NCI-H82 treated with DMSO at 0.1 percent for 48 hours (cell line): Measurements from ENCODE around the gene ZDHHC19.
"Not testable (repeated sequence)": the region's sequence is repeated elsewhere in the genome, so short reads cannot be mapped to it uniquely, and the experiment has no call there.

Source experiments
- DNase-seq: peaks from one replicate; lab custom pipeline; 2025; ENCODE audit not compliant: unreplicated experiment; lab: John Stamatoyannopoulos, UW

The ZDHHC19 gene

DNA sequence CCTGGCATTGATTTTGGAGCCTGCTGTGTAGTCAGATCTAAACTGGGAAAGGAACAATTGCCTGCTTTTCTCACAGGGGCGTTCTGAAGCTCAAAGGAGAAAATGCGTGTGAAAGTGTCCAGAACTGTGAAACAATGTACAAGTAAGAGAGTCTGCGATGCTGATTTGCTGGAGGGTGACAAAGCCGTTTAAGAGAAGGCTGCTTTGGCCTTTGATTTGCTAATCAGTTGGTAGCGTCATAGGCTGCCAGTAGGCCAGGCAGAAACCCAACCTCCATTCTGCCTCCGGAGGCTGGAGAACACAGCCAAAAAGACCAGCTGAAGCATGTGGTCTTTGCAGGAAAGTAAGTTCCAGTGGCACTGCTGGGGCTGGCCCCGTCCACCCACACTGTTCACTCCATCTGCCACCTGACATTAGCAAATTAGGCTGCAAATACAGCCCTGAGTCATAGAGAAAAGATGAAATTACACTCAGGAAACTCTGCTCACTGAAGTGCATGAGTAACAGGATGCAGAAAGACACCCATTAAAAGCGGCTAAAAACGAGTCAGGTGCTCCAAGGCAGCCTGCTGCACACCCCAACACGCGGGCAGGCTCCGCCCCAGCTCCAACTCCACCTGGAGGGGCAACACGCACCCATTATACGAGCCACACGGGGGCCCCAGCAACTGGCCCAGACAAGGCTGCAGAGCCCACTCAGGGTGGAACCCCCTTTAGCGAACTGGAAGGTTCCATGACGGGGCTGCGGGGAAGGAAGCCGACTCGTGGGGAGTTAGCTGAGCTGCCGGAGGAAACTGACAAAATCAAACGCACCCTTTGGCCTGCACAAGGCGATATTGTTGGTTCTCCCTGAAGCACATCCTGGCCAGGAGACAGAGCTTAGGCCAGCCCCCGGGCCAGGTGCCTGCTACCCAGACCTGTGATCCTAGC lies 31.6 kb downstream of the ZDHHC19 start:
- no peak for DNase-seq

DNA sequence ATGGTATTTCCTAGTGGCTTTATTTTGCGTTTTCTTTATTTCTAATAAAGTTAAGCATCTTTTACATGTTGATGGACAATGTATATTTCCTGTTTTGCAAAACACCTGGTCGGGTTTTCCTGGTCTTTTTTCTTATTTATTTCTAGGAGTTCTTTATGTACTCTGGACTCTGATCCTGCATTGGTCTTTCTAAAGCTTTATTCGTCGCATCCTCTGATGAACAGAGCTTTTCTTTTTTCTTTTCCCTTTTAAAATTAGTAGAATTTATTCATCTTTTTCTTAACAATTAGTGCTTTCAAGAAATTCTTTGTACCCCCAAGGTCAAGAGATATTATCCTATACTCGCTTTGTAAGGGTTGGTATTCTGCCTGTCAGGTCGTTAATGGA lies 32.2 kb downstream of the ZDHHC19 start:
- DNase-seq: no peak

DNA sequence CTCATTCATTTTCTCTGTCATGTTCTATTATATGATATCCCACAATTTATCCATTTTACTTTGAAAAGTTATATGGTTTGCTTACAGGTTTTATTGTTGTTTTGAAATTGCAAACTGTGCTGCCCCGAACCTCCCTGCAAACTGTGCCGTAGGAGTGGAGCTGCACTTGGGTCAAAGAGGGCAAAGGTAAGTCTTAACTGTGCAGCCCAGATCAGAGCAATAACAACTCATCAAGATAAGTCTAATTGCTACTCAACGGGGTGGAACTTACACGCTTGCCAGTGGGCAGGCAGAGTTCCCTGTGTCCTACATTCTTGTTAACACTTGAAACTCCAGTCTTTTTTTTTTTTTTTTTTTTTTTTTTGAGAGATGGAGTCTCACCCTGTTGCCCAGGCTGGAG lies 33.2 kb downstream of the ZDHHC19 start:
- no peak for DNase-seq

DNA sequence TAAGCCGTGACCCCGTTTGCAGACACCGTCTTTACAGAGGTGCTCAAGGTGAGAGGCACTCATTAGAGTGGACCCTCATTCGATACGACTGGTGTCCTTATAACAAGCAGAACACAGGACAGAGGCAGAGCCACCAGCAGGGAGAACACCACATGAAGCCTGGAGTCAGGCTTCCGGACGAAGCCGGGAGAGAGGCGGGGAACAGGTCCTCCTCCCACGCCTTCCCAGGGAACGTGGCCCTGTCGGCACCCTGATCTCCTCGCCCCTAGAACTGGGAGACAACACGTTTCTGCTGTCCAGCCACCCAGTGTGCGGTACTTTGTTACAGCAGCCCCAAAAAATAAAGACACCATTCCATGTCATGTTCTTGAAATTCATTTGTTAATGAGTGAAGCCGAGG lies 33.6 kb downstream of the ZDHHC19 start:
- no peak for DNase-seq

DNA sequence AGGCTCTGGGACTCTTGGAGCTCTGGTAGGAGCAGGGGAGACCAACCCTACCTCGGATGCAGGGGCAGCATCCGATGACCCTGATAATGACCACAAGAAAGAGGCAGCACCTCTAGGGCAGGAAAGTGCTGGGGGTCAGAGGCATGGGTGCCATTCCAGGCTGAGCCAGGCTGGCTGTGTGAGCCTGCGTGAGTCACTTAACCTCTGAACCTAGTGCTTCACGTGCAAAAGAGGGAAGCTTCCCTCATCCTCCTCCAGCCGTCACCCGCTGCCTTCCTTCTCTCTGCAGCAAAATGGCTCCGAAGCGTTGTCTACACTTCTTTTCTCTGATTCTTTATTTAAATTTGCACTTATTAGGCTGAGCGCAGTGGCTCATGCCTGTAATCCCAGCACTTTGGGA lies 35.5 kb downstream of the ZDHHC19 start:
- DNase-seq: no peak

DNA sequence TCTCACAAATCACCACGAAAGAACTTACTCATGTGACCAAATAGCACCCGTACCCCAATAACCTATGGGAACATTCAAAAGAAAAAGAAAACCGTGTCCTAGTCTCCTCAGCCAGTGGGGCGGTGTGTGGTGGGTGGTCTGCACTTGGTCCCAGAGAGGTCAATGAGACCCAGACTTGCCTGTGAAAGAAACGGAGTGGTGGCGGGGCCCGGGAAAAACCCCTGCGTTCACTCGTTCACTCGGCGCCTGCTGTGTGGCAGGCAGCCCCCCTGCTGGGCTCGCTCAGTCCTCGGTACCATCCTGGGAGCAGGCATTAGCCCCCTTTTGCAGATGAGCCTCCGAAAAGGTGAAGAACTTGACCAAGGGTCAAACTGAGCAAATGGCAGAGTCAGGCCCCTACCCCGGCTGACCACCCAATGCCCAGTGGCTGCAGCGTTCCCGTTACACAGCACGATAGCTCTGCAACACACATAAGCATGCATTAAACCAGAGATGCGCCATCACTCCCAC lies 36.0 kb downstream of the ZDHHC19 start:
- no peak for DNase-seq

DNA sequence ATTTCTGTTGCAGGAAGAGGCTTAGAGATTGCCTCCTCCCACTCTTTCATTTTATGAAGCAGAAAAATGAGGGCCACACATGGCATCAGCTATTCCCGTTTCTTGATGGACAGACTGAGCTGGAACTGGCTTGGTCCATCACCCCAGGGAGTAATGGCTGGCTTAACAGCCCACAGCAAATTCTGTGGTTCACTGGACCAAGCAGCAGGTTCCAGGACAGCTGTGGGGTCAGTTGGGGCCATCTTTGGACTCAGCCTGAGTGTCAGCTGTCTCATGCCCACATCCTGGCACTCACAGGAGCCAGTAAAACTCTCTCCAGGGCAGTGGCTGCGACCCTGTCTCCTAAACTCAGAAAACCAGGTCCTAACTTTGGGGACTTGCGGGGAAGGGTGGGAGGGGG lies 36.5 kb downstream of the ZDHHC19 start:
- DNase-seq: no peak

DNA sequence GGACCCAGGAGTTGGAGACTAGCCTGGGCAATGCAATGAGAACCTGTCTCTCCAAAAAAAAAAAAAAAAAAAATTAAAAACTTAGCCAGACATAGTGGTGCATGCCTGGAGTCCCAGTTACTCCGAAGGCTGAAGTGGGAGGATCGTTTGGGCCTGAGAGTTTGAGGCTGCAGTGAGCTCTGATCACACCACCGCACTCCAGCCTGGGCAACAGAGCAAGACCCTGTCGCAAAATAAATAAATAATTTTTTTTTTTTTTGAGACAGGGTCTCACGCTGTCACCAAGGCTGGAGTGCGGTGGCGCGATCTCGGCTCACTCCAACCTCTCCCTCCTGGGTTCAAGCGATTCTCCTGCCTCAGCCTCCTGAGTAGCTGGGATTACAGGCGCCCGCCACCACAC lies 40.9 kb downstream of the ZDHHC19 start:
- not testable (repeated sequence) for DNase-seq

DNA sequence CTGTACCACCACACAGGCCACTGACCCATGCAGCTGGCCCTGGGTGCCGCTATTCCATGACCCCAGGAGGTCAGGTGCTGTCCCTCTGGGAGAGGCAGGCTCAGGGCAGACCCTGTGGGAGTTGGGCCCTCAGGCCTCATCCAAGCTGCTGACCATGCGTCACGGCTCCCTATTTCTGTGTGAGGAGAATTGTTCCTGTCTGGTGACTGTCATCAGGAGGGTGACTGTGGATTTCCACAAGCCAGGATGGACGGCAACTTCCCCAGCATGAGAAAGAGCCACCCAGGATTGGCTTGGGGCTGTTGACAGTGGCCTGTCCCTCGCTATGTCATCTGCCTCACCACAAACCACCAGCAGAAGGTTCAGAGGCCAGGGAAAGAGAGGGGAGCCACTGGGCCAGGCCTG lies 41.4 kb downstream of the ZDHHC19 start:
- no peak for DNase-seq

DNA sequence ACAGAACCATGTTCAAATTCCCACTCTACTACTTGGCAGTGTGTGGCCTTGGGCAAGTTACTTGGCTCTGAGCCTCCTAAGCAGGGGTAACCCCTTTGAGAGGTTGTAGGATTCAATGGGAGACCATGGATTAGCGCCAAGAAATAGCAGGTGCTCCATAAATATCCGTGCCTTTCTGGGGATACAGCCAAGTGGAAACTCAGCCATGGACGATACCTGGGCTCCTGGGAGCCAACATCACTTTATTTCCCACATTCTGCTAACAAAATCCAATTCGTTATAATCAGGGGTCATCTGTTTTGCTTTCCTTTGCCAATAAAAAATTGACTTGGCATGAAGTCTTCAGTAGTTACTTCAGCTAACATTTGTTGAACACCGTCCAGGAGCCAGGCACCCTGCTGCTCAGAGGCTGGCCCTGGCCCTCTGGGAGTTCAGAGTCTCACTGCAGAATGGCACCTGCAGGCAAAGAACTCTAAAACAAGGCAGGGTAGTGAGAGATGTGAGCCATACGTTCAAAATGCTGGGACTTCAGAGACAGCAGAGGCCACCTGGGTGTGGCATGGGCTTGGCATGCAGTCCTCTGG lies 42.3 kb downstream of the ZDHHC19 start:
- DNase-seq: no peak

DNA sequence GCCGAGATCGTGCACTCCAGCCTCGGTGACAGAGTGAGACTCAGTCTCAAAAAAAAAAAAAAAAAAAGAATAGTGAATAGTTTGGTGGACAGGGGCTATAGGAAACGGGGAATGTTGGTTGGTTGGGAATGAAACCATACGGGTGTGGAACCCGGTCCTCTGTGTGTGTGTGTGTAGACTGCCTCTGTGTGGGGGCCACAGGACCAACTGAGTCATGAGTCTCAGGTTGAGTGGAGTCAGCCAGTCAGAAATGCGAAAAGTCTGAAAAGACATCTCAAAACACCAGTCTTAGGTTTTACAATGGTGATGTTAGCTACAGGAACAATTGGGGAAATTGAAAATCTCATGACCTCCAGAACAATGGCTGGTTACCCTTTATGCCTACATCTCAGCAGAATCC lies 44.5 kb downstream of the ZDHHC19 start:
- no peak for DNase-seq

DNA sequence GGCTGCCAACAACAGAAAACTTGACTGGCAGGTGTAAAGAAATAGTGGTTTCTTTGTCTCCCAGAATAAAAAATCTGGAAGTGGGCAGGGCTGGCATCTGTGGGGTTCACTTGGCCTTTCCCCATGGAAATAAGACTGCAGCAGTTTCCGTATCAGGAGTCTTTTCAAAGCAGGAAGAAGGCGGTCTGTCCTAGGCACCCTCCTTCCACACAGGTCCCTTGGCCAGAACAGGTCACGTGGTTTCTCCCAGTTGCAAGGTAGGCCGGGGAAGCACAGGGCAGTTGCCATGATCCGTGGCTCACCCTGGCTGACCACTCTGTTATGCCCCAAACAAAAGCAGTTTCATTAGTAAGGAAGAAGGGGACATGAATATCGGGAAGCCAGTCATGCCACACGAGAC lies 45.4 kb downstream of the ZDHHC19 start:
- no peak for DNase-seq

DNA sequence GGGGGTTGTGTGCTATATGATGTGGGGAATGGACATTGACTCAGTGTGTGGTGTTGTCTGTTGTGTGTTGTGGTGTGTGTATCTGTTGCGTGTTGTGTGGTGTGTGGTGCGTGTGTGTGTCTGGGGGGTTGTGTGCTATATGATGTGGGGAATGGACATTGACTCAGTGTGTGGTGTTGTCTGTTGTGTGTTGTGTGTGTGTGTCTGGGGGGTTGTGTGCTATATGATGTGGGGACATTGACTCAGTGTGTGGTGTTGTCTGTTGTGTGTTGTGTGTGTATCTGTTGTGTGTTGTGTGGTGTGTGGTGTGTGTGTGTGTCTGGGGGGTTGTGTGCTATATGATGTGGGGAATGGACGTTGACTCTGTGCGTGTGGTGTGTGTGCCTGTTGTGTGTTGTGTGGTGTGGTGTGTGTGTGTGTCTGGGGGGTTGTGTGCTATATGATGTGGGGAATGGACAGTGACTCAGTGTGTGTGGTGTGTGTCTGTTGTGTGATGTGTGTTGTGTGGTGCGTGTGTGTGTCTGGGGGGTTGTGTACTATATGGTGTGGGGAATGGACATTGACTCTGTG lies 46.1 kb downstream of the ZDHHC19 start:
- DNase-seq: not testable (repeated sequence)

DNA sequence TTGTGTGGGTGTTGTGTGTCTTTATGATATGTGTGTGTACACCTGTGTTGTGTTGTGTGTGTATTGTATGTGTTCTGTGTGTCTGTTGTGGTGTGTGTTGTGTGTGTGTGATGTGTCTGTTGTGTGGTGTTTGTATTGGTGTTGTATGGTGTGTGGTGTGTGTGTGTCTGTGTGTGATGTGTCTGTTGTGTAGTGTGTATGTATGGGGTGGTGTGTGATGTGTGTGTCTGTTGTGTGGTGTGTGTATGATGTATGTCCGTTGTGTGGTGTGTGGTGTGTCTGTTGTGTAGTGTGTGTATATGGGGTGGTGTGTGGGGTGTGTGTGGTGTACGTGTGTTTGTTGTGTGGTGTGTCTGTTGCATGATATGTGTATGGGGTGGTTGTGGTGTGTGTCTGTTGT lies 46.6 kb downstream of the ZDHHC19 start:
- DNase-seq: no peak

DNA sequence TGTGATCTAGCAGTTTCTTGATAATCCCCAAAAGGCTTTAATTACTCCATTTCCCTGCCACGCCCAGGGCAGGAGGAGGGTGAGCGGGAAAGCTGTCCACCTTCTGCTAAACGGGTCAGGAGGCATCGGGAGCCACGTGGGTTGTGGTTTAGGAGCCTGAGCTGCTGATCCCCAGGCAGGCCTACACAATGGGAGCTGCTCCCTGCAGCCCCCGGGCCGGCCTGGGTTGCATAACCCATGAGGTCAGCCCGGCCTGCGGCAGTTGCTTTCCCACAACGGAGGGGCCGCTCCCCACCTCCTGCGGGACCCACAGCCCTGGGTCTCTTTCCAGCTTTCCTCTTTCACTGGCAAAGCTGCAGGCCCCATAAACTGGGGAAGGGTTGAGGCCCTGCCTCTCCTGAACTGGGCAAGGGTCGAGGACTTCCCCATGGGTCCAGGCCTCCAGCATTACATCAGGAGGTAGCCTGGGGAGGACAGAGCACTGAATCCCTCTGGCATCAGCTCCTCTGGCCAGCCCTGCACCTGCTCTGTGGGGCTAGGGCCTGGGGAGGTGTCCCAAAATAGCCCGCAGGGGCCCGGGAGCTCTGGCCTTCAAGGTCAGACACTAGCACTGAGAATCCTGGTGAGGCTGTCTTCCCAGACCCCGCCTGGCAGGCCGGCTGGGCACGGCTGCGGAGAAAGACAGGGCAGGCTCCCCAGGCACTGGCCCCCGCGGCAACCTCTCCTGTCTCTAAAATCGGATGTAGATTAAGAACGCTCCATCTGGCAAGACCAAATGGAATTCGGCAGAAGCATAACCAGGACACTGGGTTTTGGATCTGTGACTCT lies 47.3 kb downstream of the ZDHHC19 start:
- peak; percentile 78 for DNase-seq

DNA sequence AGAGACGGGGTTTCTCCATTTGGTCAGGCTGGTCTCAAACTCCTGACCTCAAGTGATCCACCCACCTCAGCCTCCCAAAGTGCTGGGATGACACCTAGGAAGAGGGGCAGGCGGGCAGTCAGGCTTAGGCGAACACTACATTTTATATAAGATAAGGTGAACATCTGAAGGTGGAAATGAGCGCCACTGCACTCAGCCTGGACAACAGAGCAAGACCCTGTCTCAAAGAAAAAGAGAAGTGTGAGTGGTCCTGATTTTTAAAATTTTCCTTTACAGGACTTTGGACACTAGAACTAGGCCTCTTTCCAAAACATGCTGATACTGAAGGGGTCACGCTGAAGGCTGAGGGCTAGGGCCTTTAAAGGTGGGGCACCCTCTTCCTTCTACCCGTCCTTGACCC lies 48.0 kb downstream of the ZDHHC19 start:
- no peak for DNase-seq

DNA sequence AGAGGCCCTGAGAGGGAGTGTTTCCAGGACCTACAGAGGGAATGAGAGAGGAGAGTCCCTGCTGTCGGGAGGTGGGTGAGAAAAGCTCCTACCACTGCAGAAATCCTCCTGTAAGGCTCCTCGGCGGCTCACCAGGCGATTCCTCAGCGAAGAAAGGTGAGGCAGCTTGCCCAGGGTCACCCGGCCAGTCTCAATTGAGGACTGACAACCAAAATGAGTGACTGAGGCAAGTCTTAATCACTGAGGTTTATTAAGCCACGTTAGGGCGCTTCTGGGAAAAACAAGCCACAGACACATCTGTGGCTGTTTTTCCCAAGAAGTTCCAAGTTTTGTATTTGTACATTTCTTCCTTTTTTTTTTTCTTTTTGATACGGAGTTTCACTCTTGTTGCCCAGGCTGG lies 48.5 kb downstream of the ZDHHC19 start:
- DNase-seq: no peak

DNA sequence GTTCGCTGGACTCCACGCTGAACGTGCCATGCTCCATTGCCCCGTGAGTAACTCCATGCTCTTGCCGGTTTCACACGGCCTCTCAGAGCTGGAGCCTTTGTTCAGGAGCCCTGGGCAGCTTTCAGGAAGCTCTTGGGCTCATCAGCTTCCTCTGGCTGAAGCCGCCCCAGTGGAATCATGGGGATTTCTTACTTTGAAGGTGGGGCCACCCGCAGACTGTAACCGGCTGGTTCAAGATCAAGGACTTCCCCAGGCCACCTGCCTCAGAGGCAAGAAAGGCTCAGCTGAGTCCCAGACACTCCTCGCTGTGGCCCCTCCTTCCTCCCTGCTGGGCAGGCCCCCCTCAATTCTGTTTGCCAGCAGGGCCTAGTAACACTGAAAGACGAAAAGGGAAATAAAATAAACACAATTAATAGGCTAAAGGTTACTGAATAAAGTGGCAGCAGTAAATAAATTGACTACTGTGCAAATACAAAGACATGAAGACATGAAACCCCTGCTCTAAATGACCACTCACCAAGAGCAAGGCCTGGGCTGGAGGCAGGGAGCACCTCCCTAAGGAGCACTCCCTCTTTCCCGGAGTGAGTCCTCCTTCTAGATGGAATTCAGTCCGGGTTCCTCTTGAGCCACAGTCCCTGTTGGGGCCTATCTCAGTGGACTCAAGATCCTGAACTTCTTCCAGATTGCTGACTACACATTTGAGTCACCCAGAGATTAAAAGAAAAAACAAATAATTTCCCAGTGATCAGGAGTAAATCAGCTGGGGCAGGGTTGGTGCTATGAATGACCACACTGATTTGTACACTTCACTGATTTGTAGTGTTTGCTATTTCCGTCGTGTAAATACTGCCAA lies 51.0 kb downstream of the ZDHHC19 start:
- no peak for DNase-seq

DNA sequence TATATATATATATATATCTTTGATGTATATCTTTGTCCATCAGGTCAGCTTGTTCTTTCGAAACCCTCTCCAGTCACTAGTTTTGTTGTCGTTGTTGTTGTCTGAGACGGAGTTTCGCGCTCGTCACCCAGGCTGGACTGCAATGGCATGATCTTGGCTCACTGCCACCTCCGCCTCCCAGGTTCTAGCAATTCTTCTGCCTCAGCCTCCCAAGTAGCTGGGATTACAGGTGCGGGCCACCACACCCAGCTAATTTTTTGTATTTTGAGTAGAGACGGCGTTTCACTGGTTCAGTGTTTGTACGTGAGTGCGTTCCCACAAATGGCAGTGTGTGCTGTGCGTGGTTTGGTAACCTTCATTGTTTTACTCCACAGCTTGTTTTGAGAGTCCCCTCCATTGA lies 51.7 kb downstream of the ZDHHC19 start:
- DNase-seq: no peak

DNA sequence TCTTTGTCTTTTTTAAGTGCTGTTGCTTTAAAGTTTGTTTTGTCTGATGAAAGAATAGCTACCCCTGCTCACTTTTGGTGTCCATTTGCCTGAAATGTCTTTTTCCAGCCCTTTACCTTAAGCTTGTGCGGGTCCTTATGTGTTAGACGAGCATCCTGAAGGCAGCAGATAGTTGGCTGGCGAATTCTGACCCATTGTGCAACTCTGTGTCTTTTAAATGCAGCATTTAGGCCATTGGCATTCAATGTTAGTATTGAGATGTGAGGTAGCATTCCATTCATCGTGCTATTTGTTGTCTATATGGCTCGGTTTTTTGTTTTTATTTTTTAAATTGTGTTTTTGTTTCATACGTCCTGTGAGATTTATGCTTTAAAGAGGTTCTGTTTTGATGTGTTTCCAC lies 55.0 kb downstream of the ZDHHC19 start:
- no peak for DNase-seq
